ENCODE data around the gene LPP.

LPP gene

DNA sequence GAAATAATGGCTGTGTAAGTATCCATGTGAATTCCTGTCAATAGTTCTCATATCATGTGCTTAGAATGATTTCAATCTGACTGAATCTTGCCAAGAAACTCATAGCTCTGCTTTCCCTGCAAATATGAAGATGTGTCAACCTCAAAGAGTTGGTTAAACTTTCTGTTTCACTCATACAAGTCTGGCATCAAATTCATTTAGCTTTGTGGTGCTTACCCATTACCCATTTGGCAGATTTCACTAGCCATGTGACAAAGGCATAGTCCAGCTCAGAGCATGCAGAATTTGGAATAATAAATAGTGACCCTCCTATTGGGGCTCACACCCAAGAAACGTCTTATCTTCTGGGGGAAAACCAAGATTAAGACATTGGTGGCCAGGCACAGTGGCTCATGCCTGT, 761.2 kb downstream of the LPP start:
- Histone ChIP-seq H3K9me3 (ENCODE audit: control insufficient read depth, insufficient read depth, low read length) (peaks cover 3% of the 10 kb centered on the region; the same call in 1 of the 2 replicates), H3K9me2 (replicated peaks; ENCODE audit: control insufficient read depth, low read length) (no peaks in the 10 kb centered on the region), H3F3A (ENCODE audit: control insufficient read depth, insufficient read depth) (peaks cover 5% of the 10 kb centered on the region; the same call in 1 of the 2 replicates), H3K36me3 (ENCODE audit: control insufficient read depth, low read length) (no peaks in the 10 kb centered on the region), H3K4me3 (ENCODE audit: low read length) (no peak overlapping the region), H3K79me2 (ENCODE audit: control insufficient read depth, low read length) (no peaks in the 10 kb centered on the region), H3K4me2 (ENCODE audit: low read length) (no peak overlapping the region), H4K20me1 (ENCODE audit: control insufficient read depth, insufficient read depth, low read depth, low read length) (no peaks in the 10 kb centered on the region), H3K27me3 (ENCODE audit: control insufficient read depth, low read length) (peaks cover 8% of the 10 kb centered on the region; the same call in 1 of the 2 replicates), H3K4me1 (ENCODE audit: control insufficient read depth, low read length) (peaks cover 31% of the 10 kb centered on the region), H3K27ac (ENCODE audit: low read depth, low read length) (no peak overlapping the region)
- no peak for TF ChIP-seq EZH2phosphoT487 (IDR thresholded peaks at IDR 0.05; ENCODE audit: borderline replicate concordance, low read length)
- TF ChIP-seq, protein P1, sequence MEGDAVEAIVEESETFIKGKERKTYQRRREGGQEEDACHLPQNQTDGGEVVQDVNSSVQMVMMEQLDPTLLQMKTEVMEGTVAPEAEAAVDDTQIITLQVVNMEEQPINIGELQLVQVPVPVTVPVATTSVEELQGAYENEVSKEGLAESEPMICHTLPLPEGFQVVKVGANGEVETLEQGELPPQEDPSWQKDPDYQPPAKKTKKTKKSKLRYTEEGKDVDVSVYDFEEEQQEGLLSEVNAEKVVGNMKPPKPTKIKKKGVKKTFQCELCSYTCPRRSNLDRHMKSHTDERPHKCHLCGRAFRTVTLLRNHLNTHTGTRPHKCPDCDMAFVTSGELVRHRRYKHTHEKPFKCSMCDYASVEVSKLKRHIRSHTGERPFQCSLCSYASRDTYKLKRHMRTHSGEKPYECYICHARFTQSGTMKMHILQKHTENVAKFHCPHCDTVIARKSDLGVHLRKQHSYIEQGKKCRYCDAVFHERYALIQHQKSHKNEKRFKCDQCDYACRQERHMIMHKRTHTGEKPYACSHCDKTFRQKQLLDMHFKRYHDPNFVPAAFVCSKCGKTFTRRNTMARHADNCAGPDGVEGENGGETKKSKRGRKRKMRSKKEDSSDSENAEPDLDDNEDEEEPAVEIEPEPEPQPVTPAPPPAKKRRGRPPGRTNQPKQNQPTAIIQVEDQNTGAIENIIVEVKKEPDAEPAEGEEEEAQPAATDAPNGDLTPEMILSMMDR (IDR thresholded peaks at IDR 0.05; ENCODE audit: low read depth, low read length, poor library complexity, severe bottlenecking) = no peak

DNA sequence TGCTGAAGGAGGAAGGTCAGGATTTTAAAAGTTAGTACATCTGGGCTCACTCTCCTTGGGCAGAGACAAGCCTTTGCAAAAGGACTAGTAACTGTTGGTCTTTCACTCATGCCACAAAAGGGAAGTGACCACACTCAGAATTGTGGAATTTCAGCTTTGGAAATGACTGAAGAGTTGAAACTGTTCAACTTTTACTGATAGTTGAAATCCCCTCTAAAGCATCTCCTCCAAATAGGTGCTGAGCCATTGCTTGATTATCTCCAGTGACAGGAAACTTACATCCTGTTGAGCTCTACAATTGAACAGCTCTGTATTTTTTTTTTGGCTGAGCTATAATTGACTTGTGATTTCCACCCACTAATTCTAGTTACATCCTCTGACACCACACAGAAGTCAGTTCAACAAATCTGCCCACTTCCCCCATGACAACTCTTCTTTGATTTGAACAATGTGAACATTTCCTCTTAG, 763.0 kb downstream of the LPP start:
- peaks cover 31% of the 10 kb centered on the region for H3K4me1 ChIP-seq (ENCODE audit: control insufficient read depth, low read length)
- H3K27me3 ChIP-seq (ENCODE audit: control insufficient read depth, low read length) = peaks cover 8% of the 10 kb centered on the region; the same call in 1 of the 2 replicates
- H3K27ac ChIP-seq (ENCODE audit: low read depth, low read length) = peak overlapping the region; percentile 46
- TF ChIP-seq EZH2phosphoT487 (IDR thresholded peaks at IDR 0.05; ENCODE audit: borderline replicate concordance, low read length) = no peak
- TF ChIP-seq, protein P1 (IDR thresholded peaks at IDR 0.05; ENCODE audit: low read depth, low read length, poor library complexity, severe bottlenecking) = no peak
- peak overlapping the region; percentile 74 for H3K4me2 ChIP-seq (ENCODE audit: low read length)
- peaks cover 3% of the 10 kb centered on the region; the same call in 1 of the 2 replicates for H3K9me3 ChIP-seq (ENCODE audit: control insufficient read depth, insufficient read depth, low read length)
- H3K4me3 ChIP-seq (ENCODE audit: low read length) = peak overlapping the region; percentile 32
- peaks cover 5% of the 10 kb centered on the region; the same call in 1 of the 2 replicates for H3F3A ChIP-seq (ENCODE audit: control insufficient read depth, insufficient read depth)
- H3K9me2 ChIP-seq (replicated peaks; ENCODE audit: control insufficient read depth, low read length) = no peaks in the 10 kb centered on the region
- H3K79me2 ChIP-seq (ENCODE audit: control insufficient read depth, low read length) = no peaks in the 10 kb centered on the region
- no peaks in the 10 kb centered on the region for H4K20me1 ChIP-seq (ENCODE audit: control insufficient read depth, insufficient read depth, low read depth, low read length)
- H3K36me3 ChIP-seq (ENCODE audit: control insufficient read depth, low read length) = no peaks in the 10 kb centered on the region

DNA sequence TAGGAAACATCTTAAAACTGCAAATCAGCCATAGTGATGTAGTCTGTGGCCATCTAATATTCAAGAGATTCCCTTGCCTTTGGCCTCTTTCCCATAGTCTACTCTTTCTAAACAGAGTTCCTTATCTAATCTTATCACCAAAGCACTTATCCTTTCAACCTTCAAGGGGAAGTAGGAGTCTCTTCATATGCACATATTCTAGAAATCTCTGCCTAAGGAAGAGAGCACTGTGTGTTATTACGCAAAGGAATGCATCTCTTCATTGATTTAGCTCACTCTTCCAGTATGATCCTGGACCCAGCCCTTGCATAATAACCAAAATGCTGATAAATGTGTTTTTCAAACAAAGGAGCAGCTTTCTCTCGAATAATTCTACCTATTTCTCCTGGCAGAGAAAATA, 764.1 kb downstream of the LPP start:
- Histone ChIP-seq H3K4me3 (ENCODE audit: low read length) (no peak overlapping the region), H3K4me2 (ENCODE audit: low read length) (peak overlapping the region; percentile 74; the same call in 1 of the 2 replicates), H3F3A (ENCODE audit: control insufficient read depth, insufficient read depth) (peaks cover 5% of the 10 kb centered on the region; the same call in 1 of the 2 replicates), H3K27me3 (ENCODE audit: control insufficient read depth, low read length) (peaks cover 8% of the 10 kb centered on the region; the same call in 1 of the 2 replicates), H4K20me1 (ENCODE audit: control insufficient read depth, insufficient read depth, low read depth, low read length) (no peaks in the 10 kb centered on the region), H3K27ac (ENCODE audit: low read depth, low read length) (no peak overlapping the region), H3K4me1 (ENCODE audit: control insufficient read depth, low read length) (peaks cover 31% of the 10 kb centered on the region), H3K9me2 (replicated peaks; ENCODE audit: control insufficient read depth, low read length) (no peaks in the 10 kb centered on the region), H3K36me3 (ENCODE audit: control insufficient read depth, low read length) (no peaks in the 10 kb centered on the region), H3K9me3 (ENCODE audit: control insufficient read depth, insufficient read depth, low read length) (peaks cover 2% of the 10 kb centered on the region; the same call in 1 of the 2 replicates), H3K79me2 (ENCODE audit: control insufficient read depth, low read length) (no peaks in the 10 kb centered on the region)
- no peak for TF ChIP-seq EZH2phosphoT487 (IDR thresholded peaks at IDR 0.05; ENCODE audit: borderline replicate concordance, low read length)
- TF ChIP-seq, protein P1 (IDR thresholded peaks at IDR 0.05; ENCODE audit: low read depth, low read length, poor library complexity, severe bottlenecking) = no peak
